ENCODE measurements around the gene BANF2. TPM values are rescaled to one million over a fixed set of nuclear protein-coding genes. Genes with fewer than 3 reads are reported as not detected.

BANF2 gene
- total RNA-seq, 6 experiments from 2014 or later = not detected

DNA sequence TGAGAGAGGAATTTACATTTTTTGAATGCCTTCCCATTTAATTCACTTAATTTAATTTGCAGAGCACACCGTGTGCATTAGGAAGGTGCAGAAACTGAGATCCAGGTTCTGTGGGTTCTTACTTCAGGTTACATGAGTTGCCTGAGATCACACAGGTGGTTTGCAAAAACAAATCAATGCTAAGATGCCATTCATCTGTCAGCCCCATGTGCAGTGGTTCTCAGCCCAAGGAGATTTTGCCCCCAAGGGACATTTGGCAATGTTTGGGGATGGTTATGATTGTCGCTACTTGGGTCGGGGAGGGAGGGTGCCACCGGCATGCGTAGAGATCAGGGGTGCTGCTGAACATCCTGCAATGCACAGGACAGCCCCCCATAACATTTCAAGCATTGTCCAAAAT lies 34.6 kb downstream of the BANF2 start:
- Histone ChIP-seq H3K4me3 (no peak overlapping the region), H3K4me1 (no peaks in the 10 kb centered on the region), H3K27me3 (no peaks in the 10 kb centered on the region), H3K36me3 (no peaks in the 10 kb centered on the region), H3K9me3 (no peaks in the 10 kb centered on the region), H3K27ac (no peak overlapping the region)
- TF ChIP-seq, protein P1, sequence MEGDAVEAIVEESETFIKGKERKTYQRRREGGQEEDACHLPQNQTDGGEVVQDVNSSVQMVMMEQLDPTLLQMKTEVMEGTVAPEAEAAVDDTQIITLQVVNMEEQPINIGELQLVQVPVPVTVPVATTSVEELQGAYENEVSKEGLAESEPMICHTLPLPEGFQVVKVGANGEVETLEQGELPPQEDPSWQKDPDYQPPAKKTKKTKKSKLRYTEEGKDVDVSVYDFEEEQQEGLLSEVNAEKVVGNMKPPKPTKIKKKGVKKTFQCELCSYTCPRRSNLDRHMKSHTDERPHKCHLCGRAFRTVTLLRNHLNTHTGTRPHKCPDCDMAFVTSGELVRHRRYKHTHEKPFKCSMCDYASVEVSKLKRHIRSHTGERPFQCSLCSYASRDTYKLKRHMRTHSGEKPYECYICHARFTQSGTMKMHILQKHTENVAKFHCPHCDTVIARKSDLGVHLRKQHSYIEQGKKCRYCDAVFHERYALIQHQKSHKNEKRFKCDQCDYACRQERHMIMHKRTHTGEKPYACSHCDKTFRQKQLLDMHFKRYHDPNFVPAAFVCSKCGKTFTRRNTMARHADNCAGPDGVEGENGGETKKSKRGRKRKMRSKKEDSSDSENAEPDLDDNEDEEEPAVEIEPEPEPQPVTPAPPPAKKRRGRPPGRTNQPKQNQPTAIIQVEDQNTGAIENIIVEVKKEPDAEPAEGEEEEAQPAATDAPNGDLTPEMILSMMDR (IDR thresholded peaks at IDR 0.05) = no peak
- TF ChIP-seq POLR2A (IDR thresholded peaks at IDR 0.05) = no peak
- ATAC-seq (no peak), DNase-seq (no peak)
- 73% methylated on average over 1 of the region's 5 CpGs for WGBS (ENCODE audit: insufficient coverage, low coverage, low lambda C conversion rate, missing lambda C conversion rate)
- intact Hi-C loops (cut with DNase I) = no loop called here

DNA sequence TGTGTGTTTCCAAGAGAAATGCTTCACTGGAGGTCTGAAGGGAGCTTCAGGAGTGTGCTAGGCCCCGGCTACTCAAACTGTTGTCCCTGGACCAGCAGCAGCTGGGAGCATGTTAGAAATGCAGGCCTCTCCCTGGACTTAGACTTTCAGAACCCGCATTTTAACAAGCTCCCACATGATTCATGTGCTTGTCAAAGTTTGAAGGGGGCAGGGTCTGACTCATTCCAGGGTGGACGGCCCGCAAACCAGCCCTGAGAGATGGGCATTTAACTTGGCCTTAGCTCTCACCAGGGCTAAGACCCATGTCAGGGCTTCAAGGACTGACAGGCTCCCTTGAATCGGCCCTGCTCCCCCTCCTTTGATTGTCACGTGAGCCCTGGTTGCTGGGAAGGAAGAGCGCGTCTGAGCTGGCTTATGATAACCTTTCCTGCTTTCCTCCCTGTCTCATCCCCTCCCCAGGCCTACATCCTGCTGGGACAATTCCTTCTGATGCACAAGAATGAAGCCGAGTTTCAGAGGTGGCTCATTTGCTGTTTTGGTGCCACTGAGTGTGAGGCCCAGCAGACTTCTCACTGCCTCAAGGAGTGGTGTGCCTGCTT lies 35.5 kb downstream of the BANF2 start:
- no peak overlapping the region for H3K27ac ChIP-seq
- no peak for TF ChIP-seq POLR2A (IDR thresholded peaks at IDR 0.05)
- TF ChIP-seq, protein P1 (IDR thresholded peaks at IDR 0.05) = no peak
- intact Hi-C loops (cut with DNase I) = no loop called here

DNA sequence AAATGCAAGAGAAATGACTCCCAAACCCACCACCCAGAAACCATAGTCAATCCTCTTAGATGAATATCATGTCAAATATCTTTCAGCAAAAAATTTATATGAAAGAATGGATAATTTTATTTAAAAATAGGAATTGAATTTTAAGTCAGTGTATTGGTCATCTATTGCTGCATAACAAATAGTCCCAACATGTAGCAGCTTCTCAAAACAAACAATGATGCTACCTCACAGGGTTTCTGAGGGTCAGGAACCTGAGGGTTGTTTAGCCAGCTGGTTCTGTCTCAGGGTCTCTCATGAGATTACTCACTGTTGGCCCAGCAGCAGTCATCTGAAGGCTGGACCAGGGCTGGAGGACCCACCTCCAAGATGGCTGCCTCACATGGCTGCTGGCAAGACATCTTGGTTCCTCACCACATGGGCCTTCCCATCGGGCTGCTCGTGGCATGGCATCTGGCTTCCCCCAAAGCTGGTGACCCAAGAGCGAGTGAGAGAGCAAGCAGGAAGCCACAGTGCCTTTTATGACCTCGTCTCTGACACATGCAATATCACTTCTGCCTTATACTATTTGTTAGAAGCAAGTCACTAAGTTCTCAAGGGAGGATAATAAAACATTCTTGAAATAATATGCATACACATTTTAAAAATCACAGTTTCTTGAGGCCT lies 36.3 kb downstream of the BANF2 start:
- Histone ChIP-seq H3K27ac (no peak overlapping the region), H3K4me1 (no peaks in the 10 kb centered on the region), H3K4me3 (no peak overlapping the region), H3K9me3 (no peaks in the 10 kb centered on the region), H3K36me3 (no peaks in the 10 kb centered on the region), H3K27me3 (no peaks in the 10 kb centered on the region)
- no peak for ATAC-seq
- DNase-seq = no peak
- 86% methylated on average over 4 of the region's 4 CpGs for WGBS (ENCODE audit: insufficient coverage, low coverage, low lambda C conversion rate, missing lambda C conversion rate)
- intact Hi-C loops (cut with DNase I) = no loop called here
- TF ChIP-seq POLR2A (IDR thresholded peaks at IDR 0.05) = no peak
- TF ChIP-seq, protein P1 (IDR thresholded peaks at IDR 0.05) = no peak

More for the DNA sequence above, 35.5 kb downstream of the BANF2 start:
- Histone ChIP-seq H3K27me3 (no peaks in the 10 kb centered on the region), H3K9me3 (no peaks in the 10 kb centered on the region), H3K4me3 (no peak overlapping the region), H3K36me3 (no peaks in the 10 kb centered on the region), H3K4me1 (no peaks in the 10 kb centered on the region)
- DNase-seq (no peak), ATAC-seq (peak; percentile 61 to 90 (median 81))
- WGBS (ENCODE audit: insufficient coverage, low coverage, low lambda C conversion rate, missing lambda C conversion rate) = 83% methylated on average over 3 of the region's 9 CpGs

DNA sequence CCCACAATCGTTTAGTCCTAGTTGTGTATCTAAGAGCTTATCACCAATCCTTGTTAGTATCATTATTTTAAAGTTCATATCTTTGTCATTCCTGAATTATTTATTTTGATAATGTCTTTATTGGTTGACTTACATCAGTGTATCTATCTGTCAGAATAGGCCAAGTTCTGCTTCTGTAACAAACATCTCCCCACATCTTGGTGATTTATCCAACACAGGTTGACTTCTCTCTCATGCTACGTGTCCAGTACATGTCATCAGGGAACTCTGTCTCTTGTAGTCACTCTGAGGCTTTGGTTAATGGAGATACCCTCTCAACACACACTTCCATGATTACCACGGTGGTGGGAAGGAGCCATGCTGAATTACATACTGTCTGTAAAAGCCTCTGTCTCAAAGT lies 38.4 kb downstream of the BANF2 start:
- ATAC-seq (no peak), DNase-seq (no peak)
- TF ChIP-seq POLR2A (IDR thresholded peaks at IDR 0.05) = no peak
- TF ChIP-seq, protein P1 (IDR thresholded peaks at IDR 0.05) = no peak
- intact Hi-C loops (cut with DNase I) = no loop called here
- H3K9me3 ChIP-seq = no peaks in the 10 kb centered on the region
- 58% methylated on average over 3 of the region's 3 CpGs for WGBS (ENCODE audit: insufficient coverage, low coverage, low lambda C conversion rate, missing lambda C conversion rate)
- H3K36me3 ChIP-seq = no peaks in the 10 kb centered on the region
- no peaks in the 10 kb centered on the region for H3K4me1 ChIP-seq
- H3K27ac ChIP-seq = no peak overlapping the region
- H3K4me3 ChIP-seq = no peak overlapping the region
- H3K27me3 ChIP-seq = no peaks in the 10 kb centered on the region
